ENCODE data around the gene AKIRIN1.
A peak's percentile ranks its signal among the peaks of the same experiment; 100 is the strongest.
"Not testable (repeated sequence)": the region's sequence is repeated elsewhere in the genome, so short reads cannot be mapped to it uniquely, and the experiment has no call there.

Gene AKIRIN1, protein sequence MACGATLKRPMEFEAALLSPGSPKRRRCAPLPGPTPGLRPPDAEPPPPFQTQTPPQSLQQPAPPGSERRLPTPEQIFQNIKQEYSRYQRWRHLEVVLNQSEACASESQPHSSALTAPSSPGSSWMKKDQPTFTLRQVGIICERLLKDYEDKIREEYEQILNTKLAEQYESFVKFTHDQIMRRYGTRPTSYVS

DNA sequence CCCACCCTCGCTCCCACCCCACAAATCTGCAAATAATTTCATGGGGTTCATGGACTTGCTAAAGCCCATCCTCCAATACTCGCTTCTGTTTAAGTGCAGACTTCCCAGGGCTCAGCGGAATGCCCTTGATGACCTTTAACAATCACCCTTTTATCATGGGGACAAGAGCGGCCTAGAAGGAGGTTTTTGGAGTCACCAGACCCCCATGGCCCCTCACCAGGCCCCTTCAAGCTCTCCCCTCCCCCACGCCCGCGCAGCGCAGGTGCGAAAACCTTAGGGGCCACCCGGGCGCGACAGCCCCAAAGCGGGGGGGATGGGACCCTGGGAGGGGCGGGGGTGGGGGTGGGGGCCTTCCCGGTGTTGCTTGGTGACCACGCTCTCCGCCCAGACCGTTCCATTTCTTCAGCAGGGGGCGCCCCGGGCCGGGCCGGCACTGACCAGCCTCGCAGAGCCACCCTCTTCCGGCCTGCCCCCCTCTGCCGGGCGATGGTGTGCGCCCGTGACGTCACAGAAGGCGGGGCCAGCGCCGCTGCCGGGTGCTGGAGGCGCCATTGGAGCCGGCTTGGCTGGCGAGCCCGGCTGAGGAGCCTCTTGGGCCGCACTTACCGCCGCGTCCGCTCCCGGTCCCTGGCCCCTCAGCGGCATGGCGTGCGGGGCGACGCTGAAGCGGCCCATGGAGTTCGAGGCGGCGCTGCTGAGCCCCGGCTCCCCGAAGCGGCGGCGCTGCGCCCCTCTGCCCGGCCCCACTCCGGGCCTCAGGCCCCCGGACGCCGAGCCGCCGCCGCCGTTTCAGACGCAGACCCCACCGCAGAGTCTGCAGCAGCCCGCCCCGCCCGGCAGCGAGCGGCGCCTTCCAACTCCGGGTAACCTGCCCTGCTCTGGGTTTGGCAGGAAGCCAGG is at the start of gene AKIRIN1:
Gene AKIRIN1, plus strand, starts transcription at position 539 of the 900 bp plus-strand sequence. Its CDS starts 105 bp downstream, at position 644.
- DNase-seq, result peak; percentile 71

DNA sequence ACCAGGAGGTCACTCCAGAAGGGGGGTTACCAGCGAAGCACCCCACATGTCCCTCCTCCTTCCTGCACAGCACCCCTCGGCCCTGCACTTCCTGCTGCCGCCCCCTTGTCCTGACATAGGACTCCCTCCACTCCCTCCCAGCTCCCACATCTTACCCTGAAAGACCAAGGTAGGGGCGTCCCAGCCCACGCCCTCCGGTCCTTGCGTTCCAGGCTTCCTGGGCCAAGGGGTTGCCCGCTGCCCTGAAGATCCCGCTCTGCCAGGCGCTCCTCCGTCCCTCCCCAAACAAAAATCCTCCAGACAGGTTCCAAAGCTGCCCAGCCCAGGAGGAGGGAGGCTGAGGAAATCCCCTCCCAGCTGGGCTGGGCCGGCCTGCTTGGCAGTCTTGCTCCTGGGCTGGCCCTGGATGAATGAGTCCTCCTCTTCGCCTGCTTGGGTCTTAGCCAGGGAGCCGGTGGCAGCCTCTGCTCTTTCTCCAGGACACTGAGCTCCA is 49.5 kb upstream of the AKIRIN1 start, which contains the start of gene RHBDL2:
Gene RHBDL2, minus strand, starts transcription at position 304 of the 493 bp plus-strand sequence. CDS start 22,618 bp downstream, outside the sequence.
- DNase-seq, result no peak

DNA sequence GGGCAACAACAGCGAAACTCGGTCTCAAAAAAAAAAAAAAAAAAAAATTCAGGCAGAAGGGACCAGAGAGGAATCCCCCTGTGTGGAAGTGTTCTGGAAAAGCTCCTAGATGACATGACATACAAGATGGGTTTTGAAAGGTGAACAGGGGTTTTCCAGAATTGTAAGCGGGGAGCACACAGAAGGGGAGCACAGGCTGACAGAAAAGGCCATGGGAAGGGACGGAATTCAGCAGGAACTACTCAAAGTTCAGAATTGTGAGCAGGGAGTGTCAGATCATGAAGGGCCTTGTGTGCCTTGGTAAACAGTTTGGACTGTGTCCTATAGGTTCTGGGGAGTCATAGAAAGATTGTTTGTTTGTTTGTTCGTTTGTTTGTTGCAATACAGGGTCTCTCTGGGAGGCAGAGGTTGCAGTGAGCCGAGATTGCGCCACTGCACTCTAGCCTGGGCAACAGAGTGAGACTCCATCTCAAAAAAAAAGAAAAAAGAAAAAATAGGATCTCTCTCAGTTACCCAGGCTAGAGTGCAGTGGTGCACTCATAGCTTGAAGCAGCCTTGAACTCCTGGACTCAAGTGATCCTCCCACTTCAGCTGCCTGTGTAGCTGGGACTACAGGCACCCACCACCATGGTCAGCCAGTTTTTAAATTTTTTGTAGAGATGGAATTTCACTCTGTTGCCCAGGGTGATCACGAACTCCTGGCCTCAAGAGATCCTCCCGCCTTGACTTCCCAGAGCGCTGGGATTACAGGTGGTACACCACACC is 48.2 kb upstream of the AKIRIN1 start:
- DNase-seq, result no peak

DNA sequence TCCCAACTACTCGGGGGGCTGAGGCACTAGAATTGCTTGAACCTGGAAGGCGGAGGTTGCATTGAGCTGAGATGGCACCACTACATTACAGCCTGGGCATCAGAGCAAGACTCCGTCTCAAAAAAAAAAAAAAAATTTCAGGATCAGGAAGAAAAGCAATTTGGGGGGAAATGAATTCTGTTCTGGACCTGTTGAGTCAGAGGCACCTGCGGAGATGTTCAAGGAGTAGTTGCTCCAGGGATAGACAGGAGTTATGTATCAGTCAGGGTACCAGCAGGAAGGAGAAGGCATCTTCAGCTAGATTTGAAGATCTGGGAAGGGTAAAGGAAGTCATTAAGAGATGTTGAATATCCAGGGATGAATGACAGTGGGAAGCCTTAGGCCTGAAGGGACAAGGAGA is 46.5 kb upstream of the AKIRIN1 start:
- no peak for DNase-seq

DNA sequence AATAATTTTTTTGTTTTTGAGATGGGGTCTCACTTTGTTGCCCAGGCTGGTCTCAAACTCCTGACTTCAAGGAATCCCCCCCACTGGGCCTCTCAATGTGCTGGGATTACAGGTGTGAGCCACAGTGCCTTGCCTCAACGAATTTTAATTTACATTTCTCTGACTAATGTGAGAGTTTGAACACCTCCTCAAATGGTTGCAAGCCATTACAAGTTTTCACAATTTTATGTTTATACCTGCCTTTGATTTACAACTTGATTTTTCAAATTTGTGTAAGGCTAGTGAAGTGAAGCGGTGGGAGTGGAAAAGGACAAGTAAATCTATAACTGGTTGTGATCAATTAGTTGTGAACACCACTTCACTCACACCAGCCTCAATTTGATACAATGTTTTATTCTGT is 40.5 kb upstream of the AKIRIN1 start:
- no peak for DNase-seq

DNA sequence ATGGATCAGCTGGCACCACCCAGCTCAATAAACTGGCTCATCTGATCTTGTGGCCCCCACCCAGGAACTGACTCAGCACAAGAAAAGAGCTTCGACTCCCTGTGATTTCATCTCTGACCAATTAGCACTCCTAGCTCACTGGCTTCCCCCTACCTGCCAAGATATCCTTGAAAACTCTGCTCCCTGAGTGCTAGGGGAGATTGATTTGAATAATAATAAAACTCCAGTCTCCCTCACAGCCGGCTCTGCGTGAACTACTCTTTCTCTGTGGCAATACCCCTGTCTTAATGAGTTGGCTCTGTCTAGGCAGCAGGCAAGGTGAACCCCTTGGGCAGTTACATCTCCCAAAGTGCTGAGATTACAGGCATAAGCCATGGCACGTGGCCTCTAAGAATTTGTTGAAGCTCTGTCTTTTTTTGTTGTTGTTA is 37.6 kb upstream of the AKIRIN1 start:
- DNase-seq, result no peak

DNA sequence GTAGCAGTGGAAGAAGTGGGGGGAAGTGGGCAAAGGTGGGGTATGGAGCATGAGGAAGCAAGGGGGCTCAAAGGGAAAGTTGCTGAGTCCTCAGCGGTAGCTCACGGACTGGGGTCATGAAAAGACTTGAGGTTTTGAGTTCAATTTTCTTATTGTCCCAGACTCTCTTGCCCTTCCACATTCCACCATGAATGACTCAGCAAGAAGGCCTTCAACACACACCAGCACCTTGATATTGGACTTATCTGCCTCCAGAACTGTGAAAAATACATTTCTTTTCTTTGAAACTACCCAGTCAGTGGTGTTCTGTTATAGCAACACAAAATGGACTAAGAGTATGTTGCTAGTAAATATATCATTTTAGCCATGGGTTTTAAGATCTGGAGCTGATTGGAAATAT is 32.1 kb upstream of the AKIRIN1 start:
- DNase-seq, result no peak

DNA sequence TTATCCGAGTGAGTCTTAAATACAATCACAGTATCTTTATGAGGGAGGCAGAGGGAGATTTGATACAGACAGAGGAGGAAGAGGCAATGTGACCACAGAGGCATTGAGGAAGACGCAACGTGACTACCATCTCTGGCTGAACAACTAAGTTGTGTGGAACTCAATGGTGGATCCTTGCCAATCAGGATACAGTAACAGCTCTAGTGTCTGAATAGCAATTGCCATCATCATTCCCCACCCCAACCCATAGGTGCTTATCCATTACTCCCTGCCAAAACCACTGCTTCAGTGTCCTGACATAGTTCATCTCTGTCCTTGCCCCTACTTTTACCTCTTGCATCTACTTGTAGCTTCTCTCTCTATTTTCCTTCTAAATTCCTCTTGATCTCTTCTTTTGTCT is 29.0 kb upstream of the AKIRIN1 start:
- DNase-seq, result no peak

DNA sequence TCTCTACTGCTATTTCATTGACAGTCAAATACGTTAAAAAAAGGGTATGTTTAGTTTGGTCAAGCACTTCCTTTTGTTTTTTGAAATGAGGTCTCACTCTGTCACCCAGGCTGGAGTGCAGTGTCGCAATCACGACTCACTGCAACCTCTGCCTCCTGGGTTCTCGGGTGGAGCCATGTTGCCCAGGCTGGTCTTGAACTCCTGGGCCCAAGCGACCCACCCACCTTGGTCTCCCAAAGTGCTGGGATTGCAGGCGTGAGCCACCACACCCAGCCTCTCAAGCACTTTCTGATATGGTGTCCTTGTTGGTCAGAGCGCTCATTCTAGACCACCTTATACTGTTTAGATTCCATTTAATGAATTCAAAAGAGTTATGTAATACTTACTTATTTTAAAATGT is 28.5 kb upstream of the AKIRIN1 start:
- no peak for DNase-seq

DNA sequence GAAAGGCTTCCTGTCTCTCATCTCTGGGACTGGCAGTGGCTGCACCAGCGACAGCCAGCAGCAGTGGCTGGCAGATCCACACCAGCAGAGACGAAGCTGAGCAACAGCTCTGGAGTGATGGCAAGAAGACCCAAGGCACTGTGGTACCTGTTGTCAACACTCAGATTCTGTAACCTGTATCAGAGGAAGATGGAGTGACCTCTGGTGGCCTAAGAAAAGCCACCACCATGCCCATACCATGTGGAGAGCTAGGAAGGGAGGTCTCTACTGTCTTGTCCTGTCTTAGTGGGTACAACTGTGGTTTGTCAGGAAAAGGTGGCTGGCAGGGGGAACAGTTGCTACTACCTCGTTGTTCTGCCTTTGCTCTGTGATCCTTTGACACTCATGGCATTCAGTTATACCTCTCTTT is 26.9 kb upstream of the AKIRIN1 start:
- no peak for DNase-seq

DNA sequence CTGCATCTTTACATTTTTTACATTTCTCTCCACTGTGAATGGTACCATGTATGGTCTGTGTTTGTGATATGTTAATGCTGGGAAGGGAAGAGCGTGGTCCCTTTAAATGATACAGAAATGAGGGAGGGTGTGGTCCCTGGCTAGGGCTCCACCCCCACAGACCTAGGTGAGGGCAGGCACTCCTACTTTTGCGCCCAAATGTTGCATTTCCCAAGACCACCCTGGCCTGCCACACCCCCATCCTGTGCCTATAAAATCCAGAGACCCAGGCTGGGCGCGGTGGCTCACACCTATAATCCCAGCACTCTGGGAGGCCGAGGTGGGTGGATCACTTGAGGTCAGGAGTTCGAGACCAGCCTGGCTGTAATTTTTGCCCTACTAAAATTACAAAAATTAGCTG is 17.9 kb upstream of the AKIRIN1 start:
- DNase-seq, result not testable (repeated sequence)

DNA sequence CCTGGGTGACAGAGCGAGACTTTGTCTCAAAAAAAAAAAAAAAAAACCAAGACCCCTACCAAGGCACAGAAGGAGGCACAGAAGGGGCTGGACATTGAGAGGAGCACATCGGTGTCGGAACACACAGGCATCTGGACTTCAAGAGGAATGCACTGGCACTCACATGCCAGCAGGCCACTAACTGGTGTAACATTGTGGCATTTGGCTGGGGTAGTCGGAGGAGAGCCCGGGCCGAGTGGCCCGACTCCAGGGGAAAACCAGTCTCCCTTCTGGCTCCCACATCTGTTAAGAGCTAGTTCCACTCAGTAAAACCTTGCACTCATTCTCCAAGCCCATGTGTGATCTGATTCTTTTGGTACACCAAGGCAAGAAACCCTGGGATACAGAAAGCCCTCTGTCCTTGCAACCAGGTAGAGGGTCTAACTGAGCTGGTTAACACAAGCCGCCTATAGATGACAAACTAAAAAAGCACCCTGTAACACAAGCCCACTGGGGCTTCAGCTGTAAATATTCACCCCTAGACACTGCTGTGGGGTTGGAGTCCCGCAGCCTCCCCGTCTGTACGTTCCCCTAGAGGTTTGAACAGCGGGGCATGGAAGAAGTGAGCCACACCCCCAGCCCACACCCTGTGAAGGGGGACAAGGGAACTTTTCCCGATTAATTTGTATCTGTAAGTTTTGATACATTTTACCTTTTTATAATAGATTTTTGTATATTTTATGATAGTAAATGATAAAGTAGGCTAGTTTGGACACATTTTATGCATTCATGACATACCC is 17.2 kb upstream of the AKIRIN1 start:
- DNase-seq, result no peak

DNA sequence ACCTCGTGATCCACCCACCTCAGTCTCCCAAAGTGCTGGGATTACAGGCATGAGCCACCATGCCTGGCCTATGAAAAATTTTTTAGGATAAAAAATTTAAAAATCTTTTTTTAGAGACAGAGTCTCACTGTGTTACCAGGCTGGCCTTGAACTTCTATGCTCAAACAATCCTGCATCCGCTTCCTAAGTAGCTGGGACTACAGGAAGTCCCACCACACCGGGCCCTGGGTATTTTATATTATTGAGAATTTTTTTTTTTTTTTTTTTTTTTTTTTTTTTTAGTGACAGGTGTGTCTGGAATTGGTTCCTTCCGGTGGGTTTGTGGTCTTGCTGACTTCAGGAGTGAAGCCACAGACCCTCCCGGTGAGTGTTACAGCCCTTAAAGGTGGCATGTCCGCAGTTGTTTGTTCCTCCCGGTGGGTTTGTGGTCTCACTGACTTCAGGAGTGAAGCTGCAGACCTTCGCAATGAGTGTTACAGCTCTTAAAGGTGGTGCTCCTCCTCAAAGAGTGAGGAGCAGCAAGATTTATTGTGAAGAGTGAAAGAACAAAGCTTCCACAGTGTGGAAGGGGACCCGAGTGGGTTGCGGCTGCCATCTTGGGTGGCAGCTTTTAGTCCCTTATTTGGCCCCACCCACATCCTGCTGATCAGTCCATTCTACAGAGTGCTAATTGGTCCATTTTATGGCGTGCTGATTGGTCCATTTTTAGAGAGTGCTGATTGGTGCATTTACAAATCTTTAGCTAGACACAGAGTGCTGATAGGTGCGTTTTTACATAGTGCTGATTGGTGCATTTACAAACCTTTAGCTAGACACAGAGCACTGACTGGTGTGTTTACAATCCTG is 13.5 kb upstream of the AKIRIN1 start:
- DNase-seq, result not testable (repeated sequence)

DNA sequence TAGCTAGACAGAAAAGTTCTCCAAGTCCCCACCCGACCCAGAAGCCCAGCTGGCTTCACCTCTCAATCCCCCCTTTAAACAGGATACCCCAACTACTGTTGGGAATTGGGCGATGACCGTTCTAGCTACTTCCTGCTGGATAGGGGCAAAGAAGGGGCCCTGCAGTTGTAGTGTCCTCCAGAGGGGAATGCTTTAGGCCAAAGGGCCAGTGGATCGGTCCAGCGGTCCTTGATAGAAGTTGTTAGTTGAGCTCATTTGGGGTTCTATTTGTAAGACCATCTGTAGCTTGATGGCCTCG is 12.9 kb upstream of the AKIRIN1 start:
- not testable (repeated sequence) for DNase-seq

DNA sequence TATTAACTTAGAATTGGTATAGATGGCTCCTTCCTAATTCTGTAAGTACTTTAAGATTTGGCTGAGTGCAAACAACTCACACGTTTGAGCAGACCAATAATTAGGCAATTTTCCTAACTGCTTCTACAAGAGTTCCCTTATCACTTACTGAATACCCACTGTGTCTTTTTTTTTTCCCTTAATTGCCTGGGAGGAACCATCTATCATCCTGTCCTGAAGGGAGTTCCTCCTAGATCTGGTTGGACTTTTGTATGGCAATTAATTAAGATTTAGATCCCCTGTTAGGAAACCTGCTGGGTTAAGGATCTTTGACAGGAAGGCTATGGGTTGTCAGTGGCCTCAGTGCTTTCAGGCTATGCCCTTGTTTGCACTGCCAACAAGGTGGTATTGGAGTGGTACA is 11.7 kb upstream of the AKIRIN1 start:
- not testable (repeated sequence) for DNase-seq

DNA sequence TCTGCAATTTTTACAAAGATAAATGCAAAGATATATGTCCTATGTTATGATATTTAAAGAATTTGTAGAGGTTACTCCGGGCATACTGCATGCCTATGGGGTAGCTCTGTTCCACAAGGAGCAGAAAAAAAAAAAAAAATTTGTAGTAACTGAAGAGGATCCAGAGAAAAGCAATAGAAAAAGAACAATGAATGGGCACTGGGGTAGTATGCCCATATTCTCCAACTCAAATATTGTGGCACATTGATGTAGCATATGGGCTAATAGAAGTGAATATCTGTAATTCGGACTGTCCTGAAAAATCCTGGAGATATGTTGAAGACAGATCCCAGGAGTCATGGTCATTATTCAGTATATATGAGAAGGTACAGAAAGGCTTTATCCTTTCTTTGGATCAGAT is 1.1 kb upstream of the AKIRIN1 start:
- no peak for DNase-seq

DNA sequence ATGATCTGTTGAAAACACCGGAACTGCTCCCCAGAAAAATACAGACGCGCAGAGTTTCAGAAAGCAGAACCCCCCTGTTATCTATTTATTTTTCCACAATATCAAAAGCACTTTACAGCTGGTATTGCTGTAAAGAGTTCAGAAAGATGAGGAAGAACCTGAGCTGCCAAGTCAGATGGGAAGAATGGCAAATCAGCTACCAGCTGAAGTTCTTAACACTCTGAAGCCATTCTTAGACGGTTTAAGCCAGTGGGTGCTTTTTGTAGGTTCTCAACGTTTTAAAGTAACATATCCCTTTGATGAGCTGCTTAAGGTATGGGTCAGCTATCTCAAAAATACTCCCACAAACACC is 714 bp upstream of the AKIRIN1 start:
- no peak for DNase-seq

DNA sequence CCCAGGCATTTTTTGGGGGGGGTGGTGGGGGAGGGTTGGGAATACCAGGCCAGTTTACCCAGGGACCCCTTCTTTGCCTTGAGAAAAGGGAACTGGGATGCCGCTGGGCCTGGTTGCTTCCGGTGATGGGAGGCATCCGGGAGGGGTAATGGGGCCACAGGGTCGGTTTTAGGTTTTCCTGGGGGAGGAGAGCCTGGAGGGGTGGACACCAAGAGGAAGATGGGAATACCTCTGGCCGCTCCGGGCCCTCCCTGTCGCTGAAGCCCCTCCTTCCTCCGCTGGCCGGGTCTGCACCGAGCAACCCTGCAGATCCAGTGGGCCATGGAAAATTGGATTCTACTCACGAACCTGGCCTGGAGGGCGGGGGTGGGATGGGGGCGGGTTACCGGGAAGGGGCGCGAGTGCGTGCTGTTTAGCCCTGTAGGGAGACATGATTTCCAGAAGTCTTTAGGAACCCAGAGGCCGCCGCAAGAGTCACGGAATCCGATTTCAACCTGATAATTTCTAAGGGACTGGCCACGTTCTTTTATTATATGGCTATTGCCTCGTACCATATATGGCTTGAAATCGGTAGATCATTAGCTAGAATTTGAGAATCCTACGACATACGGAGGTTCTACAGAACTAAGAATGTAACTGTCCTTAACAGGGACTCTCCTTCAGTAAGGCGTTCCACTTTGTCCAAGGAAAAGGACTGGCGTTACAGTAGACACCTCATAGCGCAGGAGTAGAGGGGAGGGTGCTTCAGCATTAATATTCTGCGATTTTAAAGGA is 749 bp downstream of the AKIRIN1 start:
- DNase-seq, result no peak

DNA sequence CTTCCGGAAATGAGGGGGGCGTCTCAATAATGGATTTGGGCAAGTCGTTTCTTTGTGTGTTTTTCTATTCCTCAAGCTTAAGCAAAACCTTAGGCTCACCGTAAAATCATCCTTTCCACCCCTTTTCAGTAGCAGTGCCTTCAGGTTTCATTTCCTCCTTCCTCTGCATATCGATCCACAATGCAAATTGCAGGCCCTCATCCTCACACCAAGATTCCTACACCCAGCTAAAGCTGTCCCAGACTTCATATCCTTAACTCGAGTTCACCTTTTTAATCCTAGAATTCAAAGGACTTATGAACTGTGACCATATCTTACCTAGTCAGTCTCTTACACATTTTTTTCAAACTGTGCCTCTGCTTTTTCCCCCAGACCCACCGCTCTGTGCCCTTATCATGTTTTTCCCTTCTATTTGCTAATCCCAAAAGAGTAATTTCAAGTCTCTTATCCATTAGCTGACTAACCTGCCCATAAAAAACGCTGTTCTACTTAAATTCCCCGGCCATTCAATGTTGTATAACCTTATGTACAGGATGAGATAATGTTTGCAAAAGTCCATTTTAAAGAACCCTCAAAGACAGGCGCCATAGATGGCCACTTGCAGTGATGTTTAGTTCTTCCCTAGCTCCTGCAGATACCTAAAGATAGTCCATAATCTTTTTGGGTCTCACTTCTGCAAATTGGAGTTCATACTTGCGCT is 1.5 kb downstream of the AKIRIN1 start:
- no peak for DNase-seq

DNA sequence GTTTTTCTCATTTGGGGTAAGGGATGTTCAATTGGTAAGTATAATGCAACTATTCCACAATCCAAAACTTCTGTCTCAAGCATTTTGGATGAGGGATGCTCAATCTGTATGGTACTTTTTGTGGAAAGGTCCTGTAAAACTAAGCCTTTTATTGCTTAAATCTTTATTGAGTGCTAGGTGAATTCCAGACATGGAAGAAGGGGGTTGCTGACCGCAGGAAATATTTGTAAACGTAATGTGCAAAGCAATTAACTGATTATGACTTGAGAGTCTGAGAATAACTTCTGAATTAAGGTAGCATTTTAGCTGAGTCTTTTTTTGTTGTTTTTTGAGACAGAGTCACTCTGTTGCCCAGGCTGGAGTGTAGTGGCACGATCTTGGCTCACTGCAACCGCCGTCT is 3.1 kb downstream of the AKIRIN1 start:
- no peak for DNase-seq
